ENCODE data around the gene ZNF630. TPM values are rescaled to one million over a fixed set of nuclear protein-coding genes. Genes with fewer than 3 reads are reported as not detected.

ZNF630 gene
- total RNA-seq, 2 donors from 2014 or later: 3.1 to 4.2 TPM

GRCh38 chrX:48059296-48059639 is 12.2 kb downstream of the ZNF630 start:
- DNase-seq: no peak
- Histone ChIP-seq H3K27me3 (ENCODE audit: control insufficient read depth, insufficient read depth, low read length, poor library complexity, severe bottlenecking) (no peaks in the 10 kb centered on the region), H3K27ac (ENCODE audit: low read depth, low read length) (no peak overlapping the region), H3K4me1 (ENCODE audit: control insufficient read depth, insufficient read depth, low read length) (no peaks in the 10 kb centered on the region), H3K36me3 (ENCODE audit: control insufficient read depth, insufficient read depth, low read length) (peaks cover 57% of the 10 kb centered on the region), H3K9ac (ENCODE audit: extremely low read depth, low read length, poor library complexity, severe bottlenecking) (no peak overlapping the region), H3K9me3 (ENCODE audit: control insufficient read depth, low read length) (peaks cover 79% of the 10 kb centered on the region), H3K4me3 (ENCODE audit: low read length) (no peak overlapping the region)
- no peak for TF ChIP-seq CTCF (conservative IDR thresholded peaks at IDR 0.05)
- 92% methylated on average over 1 of the region's 1 CpG; no CpG with 5 or more reads in 1 of the 2 experiments for WGBS, 2 experiments (ENCODE audit: insufficient coverage in 1 of 2, insufficient read length in 1 of 2)
- Mint-ChIP-seq H3K4me1 (no peaks in the 10 kb centered on the region), H3K27me3 (ENCODE audit: insufficient read depth) (no peaks in the 10 kb centered on the region), H3K4me3 (no peak overlapping the region), H3K27ac (no peak overlapping the region), H3K9me3 (peaks cover 82% of the 10 kb centered on the region), H3K36me3 (ENCODE audit: low read depth) (peaks cover 62% of the 10 kb centered on the region)

- WGBS, 2 experiments (ENCODE audit: insufficient coverage in 1 of 2, insufficient read length in 1 of 2): no CpG with 5 or more reads among the region's 2 CpGs
These were observed 12.7 kb downstream of the ZNF630 start for GRCh38 chrX:48058621-48059295.

GRCh38 chrX:48046846-48047245 is 24.6 kb downstream of the ZNF630 start:
- Mint-ChIP-seq H3K4me3 (no peak overlapping the region), H3K27ac (no peak overlapping the region), H3K36me3 (ENCODE audit: low read depth) (peaks cover 5% of the 10 kb centered on the region), H3K9me3 (peaks cover 52% of the 10 kb centered on the region), H3K27me3 (ENCODE audit: insufficient read depth) (no peaks in the 10 kb centered on the region), H3K4me1 (peaks cover 5% of the 10 kb centered on the region)
- Histone ChIP-seq H3K36me3 (ENCODE audit: control insufficient read depth, insufficient read depth, low read length) (no peaks in the 10 kb centered on the region), H3K27me3 (ENCODE audit: control insufficient read depth, insufficient read depth, low read length, poor library complexity, severe bottlenecking) (no peaks in the 10 kb centered on the region), H3K9me3 (ENCODE audit: control insufficient read depth, low read length) (no peaks in the 10 kb centered on the region), H3K9ac (ENCODE audit: extremely low read depth, low read length, poor library complexity, severe bottlenecking) (peak overlapping the region; percentile 29), H3K4me1 (ENCODE audit: control insufficient read depth, insufficient read depth, low read length) (peaks cover 2% of the 10 kb centered on the region), H3K4me3 (ENCODE audit: low read length) (no peak overlapping the region), H3K27ac (ENCODE audit: low read depth, low read length) (no peak overlapping the region)
- TF ChIP-seq CTCF (conservative IDR thresholded peaks at IDR 0.05): no peak
- WGBS, 2 experiments (ENCODE audit: insufficient coverage in 1 of 2, insufficient read length in 1 of 2): 80 to 94% methylated on average over 1 to 4 of the region's 5 CpGs
- no peak for DNase-seq

More at GRCh38 chrX:48058621-48059295, 12.7 kb downstream of the ZNF630 start:
- no peaks in the 10 kb centered on the region for H3K4me1 Mint-ChIP-seq
- peaks cover 62% of the 10 kb centered on the region for H3K36me3 Mint-ChIP-seq (ENCODE audit: low read depth)
- Histone ChIP-seq H3K36me3 (ENCODE audit: control insufficient read depth, insufficient read depth, low read length) (peaks cover 52% of the 10 kb centered on the region), H3K27me3 (ENCODE audit: control insufficient read depth, insufficient read depth, low read length, poor library complexity, severe bottlenecking) (no peaks in the 10 kb centered on the region), H3K9me3 (ENCODE audit: control insufficient read depth, low read length) (peaks cover 74% of the 10 kb centered on the region), H3K4me1 (ENCODE audit: control insufficient read depth, insufficient read depth, low read length) (no peaks in the 10 kb centered on the region), H3K9ac (ENCODE audit: extremely low read depth, low read length, poor library complexity, severe bottlenecking) (no peak overlapping the region), H3K4me3 (ENCODE audit: low read length) (no peak overlapping the region), H3K27ac (ENCODE audit: low read depth, low read length) (no peak overlapping the region)
- peaks cover 87% of the 10 kb centered on the region for H3K9me3 Mint-ChIP-seq
- DNase-seq: no peak
- no peak for TF ChIP-seq CTCF (conservative IDR thresholded peaks at IDR 0.05)
- H3K4me3 Mint-ChIP-seq: no peak overlapping the region
- no peak overlapping the region for H3K27ac Mint-ChIP-seq
- no peaks in the 10 kb centered on the region for H3K27me3 Mint-ChIP-seq (ENCODE audit: insufficient read depth)
